Measurements from ENCODE around the gene RAMP1.

RAMP1 gene

GRCh38 chr2:237876061-237876526 lies 16.7 kb downstream of the RAMP1 start:
- no peak overlapping the region for H3K4me3 ChIP-seq (ENCODE audit: low read depth, low read length)

GRCh38 chr2:237876532-237876931 lies 17.1 kb downstream of the RAMP1 start:
- H3K4me3 ChIP-seq (ENCODE audit: low read depth, low read length), result no peak overlapping the region

GRCh38 chr2:237876951-237877491 lies 17.6 kb downstream of the RAMP1 start:
- no peak overlapping the region for H3K4me3 ChIP-seq (ENCODE audit: low read depth, low read length)

- no peak overlapping the region for H3K4me3 ChIP-seq (ENCODE audit: low read depth, low read length)
Measured at GRCh38 chr2:237877576-237878307, 18.3 kb downstream of the RAMP1 start.

- no peak overlapping the region for H3K4me3 ChIP-seq (ENCODE audit: low read depth, low read length)
Measured at GRCh38 chr2:237878321-237879057, 19.1 kb downstream of the RAMP1 start.

- no peak overlapping the region for H3K4me3 ChIP-seq (ENCODE audit: low read depth, low read length)
Measured at GRCh38 chr2:237879058-237879430, 19.6 kb downstream of the RAMP1 start.

- H3K4me3 ChIP-seq (ENCODE audit: low read depth, low read length), result no peak overlapping the region
Measured at GRCh38 chr2:237879991-237880560, 20.7 kb downstream of the RAMP1 start.

- H3K4me3 ChIP-seq (ENCODE audit: low read depth, low read length), result no peak overlapping the region
Measured at GRCh38 chr2:237882510-237883481, 23.4 kb downstream of the RAMP1 start.

GRCh38 chr2:237883951-237884446 lies 24.6 kb downstream of the RAMP1 start:
- no peak overlapping the region for H3K4me3 ChIP-seq (ENCODE audit: low read depth, low read length)

GRCh38 chr2:237884681-237885080 lies 25.3 kb downstream of the RAMP1 start:
- H3K4me3 ChIP-seq (ENCODE audit: low read depth, low read length), result no peak overlapping the region

GRCh38 chr2:237885111-237885930 lies 25.9 kb downstream of the RAMP1 start:
- no peak overlapping the region for H3K4me3 ChIP-seq (ENCODE audit: low read depth, low read length)

- H3K4me3 ChIP-seq (ENCODE audit: low read depth, low read length), result no peak overlapping the region
Measured at GRCh38 chr2:237885931-237886684, 26.7 kb downstream of the RAMP1 start.

GRCh38 chr2:237886685-237887481 lies 27.5 kb downstream of the RAMP1 start:
- H3K4me3 ChIP-seq (ENCODE audit: low read depth, low read length), result no peak overlapping the region

- H3K4me3 ChIP-seq (ENCODE audit: low read depth, low read length), result no peak overlapping the region
Measured at GRCh38 chr2:237888389-237888788, 29.0 kb downstream of the RAMP1 start.

GRCh38 chr2:237889016-237889415 lies 29.6 kb downstream of the RAMP1 start:
- no peak overlapping the region for H3K4me3 ChIP-seq (ENCODE audit: low read depth, low read length)

GRCh38 chr2:237889811-237890210 lies 30.4 kb downstream of the RAMP1 start:
- no peak overlapping the region for H3K4me3 ChIP-seq (ENCODE audit: low read depth, low read length)

GRCh38 chr2:237892478-237892877 lies 33.1 kb downstream of the RAMP1 start:
- no peak overlapping the region for H3K4me3 ChIP-seq (ENCODE audit: low read depth, low read length)

GRCh38 chr2:237892984-237893595 lies 33.7 kb downstream of the RAMP1 start:
- no peak overlapping the region for H3K4me3 ChIP-seq (ENCODE audit: low read depth, low read length)

All from iPS-11a (cell line).